ENCODE data around the gene CAB39L.

Gene CAB39L

GRCh38 chr13:49446473-49446872 lies 2.6 kb upstream of the CAB39L start:
- Histone ChIP-seq H3K4me3 (ENCODE audit: low read depth, low read length) (no peak overlapping the region), H3K36me3 (no peaks in the 10 kb centered on the region), H3K27me3 (no peaks in the 10 kb centered on the region), H3K9me3 (no peaks in the 10 kb centered on the region), H3K4me1 (no peaks in the 10 kb centered on the region)
- no peak for DNase-seq
- no peak for TF ChIP-seq CTCF (IDR thresholded peaks at IDR 0.05; ENCODE audit: low read depth, low read length)

- Histone ChIP-seq H3K4me1 (no peaks in the 10 kb centered on the region), H3K27me3 (no peaks in the 10 kb centered on the region), H3K36me3 (no peaks in the 10 kb centered on the region), H3K9me3 (no peaks in the 10 kb centered on the region), H3K4me3 (ENCODE audit: low read depth, low read length) (peak overlapping the region; percentile 83)
- no peak for DNase-seq
- TF ChIP-seq CTCF (IDR thresholded peaks at IDR 0.05; ENCODE audit: low read depth, low read length) = no peak
These were observed 896 bp upstream of the CAB39L start for GRCh38 chr13:49444524-49445395.

GRCh38 chr13:49443357-49443703 lies 534 bp downstream of the CAB39L start:
- DNase-seq = no peak
- Histone ChIP-seq H3K36me3 (no peaks in the 10 kb centered on the region), H3K4me3 (ENCODE audit: low read depth, low read length) (peak overlapping the region; percentile 83), H3K4me1 (no peaks in the 10 kb centered on the region), H3K9me3 (no peaks in the 10 kb centered on the region), H3K27me3 (no peaks in the 10 kb centered on the region)
- no peak for TF ChIP-seq CTCF (IDR thresholded peaks at IDR 0.05; ENCODE audit: low read depth, low read length)

DNA sequence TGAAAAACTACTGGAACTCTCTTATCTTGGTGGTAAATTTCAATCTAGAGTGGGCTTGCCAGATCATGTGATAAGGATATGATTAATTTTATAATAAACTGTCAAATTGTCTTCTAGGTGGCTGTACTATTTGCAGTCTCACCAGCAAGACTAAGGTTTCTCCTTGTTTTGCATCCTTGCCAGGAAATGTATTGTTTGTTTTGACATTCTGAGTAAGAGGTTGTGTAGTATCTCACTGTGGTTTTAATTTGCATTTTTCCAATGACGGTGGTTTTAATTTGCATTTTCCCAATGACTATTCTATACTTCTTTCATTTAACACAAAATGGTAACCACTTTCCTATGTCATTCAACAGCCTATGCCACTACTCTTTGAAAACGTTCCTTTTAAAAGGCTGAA lies 2.0 kb downstream of the CAB39L start:
- no peak for DNase-seq
- Histone ChIP-seq H3K27me3 (no peaks in the 10 kb centered on the region; the same call in 1 of the 2 replicates), H3K9me3 (no peaks in the 10 kb centered on the region), H3K36me3 (no peaks in the 10 kb centered on the region), H3K4me1 (no peaks in the 10 kb centered on the region), H3K4me3 (ENCODE audit: low read depth, low read length) (no peak overlapping the region)
- no peak for TF ChIP-seq CTCF (IDR thresholded peaks at IDR 0.05; ENCODE audit: low read depth, low read length)

DNA sequence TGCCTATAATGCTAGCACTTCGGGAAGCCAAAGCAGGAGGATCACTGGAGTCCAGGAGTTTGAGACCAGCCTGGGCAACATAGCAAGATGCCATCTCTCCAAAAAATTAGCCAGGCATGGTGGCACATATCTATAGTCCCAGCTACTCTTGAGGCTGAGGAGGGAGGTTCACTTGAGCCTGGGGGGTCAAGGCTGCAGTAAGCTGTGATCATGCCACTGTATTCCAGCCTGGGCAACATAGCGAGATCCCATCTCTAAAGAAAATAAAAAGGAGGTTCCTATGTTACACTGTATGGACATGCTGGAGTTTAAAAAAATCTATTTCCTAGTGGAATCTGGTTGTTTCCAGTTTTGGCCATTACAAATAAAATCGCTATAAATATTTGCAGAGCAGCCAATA lies 2.6 kb downstream of the CAB39L start:
- no peaks in the 10 kb centered on the region for H3K9me3 ChIP-seq
- H3K4me3 ChIP-seq (ENCODE audit: low read depth, low read length) = no peak overlapping the region
- no peak for TF ChIP-seq CTCF (IDR thresholded peaks at IDR 0.05; ENCODE audit: low read depth, low read length)
- no peaks in the 10 kb centered on the region for H3K4me1 ChIP-seq
- no peak for DNase-seq
- H3K36me3 ChIP-seq = no peaks in the 10 kb centered on the region
- H3K27me3 ChIP-seq = no peaks in the 10 kb centered on the region; the same call in 1 of the 2 replicates

DNA sequence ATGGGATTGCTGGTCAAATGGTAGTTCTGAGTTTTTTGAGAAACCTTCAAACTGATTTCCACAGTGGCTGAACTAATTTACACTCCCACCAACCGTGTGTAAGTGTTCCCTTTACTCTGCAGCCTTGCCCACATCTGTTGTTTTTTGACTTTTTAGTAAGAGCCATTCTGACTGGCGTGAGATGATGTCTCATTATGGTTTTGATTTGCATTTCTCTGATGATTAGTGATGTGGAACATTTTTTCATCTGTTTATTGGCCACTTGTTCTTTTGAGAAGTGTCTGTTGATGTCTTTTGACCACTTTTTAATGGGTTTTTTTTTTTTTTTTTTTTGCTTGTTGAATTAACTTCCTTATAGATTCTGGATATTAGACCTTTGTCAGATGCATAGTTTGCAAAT lies 4.3 kb downstream of the CAB39L start:
- Histone ChIP-seq H3K36me3 (no peaks in the 10 kb centered on the region), H3K4me1 (no peaks in the 10 kb centered on the region), H3K27me3 (no peaks in the 10 kb centered on the region; the same call in 1 of the 2 replicates), H3K4me3 (ENCODE audit: low read depth, low read length) (no peak overlapping the region), H3K9me3 (no peaks in the 10 kb centered on the region)
- no peak for DNase-seq
- no peak for TF ChIP-seq CTCF (IDR thresholded peaks at IDR 0.05; ENCODE audit: low read depth, low read length)

Measured in BE2C (cell line).